H7 (cell line): ENCODE measurements around the gene KNL1. TPM values are rescaled to one million over a fixed set of nuclear protein-coding genes. Genes with fewer than 3 reads are reported as not detected.

Experiments used
- DNase-seq: peaks from one replicate; pipeline ENCODE4 v3.0.0; 2012
- H3K27me3 ChIP-seq: 2 replicates; pipeline ENCODE4 v1.6.0; 2011; ENCODE audit warnings: mild to moderate bottlenecking, low read length; ENCODE audit not compliant: control insufficient read depth, insufficient read depth
- H3K36me3 ChIP-seq: replicated peaks from 2 replicates; pipeline ENCODE4 v1.5.1; 2011; ENCODE audit warnings: low read length; ENCODE audit not compliant: control insufficient read depth, insufficient read depth
- H3K4me3 ChIP-seq: 2 replicates; pipeline ENCODE4 v1.5.1; 2011; ENCODE audit warnings: low read depth, mild to moderate bottlenecking, control low read depth, low read length, moderate library complexity; ENCODE audit not compliant: insufficient read depth
- total RNA-seq: library from RNA; depleted of rRNA; stranded (reverse); fragments of >200 nt; shearing (Covaris generic); gene quantifications from 2 replicates; pipeline ENCODE4 v1.2.3, GENCODE V29; 2014

Gene KNL1
- total RNA-seq, 1 experiment from 2014 or later, result 28.4 TPM

DNA sequence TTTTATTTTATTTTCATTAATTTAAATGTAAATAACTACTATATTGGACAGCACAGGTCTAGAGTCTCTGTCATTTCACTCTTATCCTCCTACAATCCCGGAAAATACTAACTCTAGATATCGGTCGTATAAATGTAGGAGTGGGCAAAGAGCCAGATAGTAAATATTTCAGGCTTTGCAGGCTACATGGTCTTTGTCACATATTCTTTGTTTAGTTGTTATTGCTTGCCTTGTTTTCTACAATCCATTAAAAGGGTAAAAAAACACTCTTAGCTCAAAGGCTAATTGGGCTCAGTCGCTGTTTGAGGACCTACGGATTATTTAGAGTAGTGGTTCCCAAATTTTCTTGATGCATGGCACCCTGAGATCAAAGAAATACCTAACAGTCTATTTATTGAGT lies 1.7 kb downstream of the KNL1 start:
- Histone ChIP-seq H3K27me3 (no peaks in the 10 kb centered on the region), H3K36me3 (no peaks in the 10 kb centered on the region), H3K4me3 (no peak overlapping the region)
- no peak for DNase-seq

DNA sequence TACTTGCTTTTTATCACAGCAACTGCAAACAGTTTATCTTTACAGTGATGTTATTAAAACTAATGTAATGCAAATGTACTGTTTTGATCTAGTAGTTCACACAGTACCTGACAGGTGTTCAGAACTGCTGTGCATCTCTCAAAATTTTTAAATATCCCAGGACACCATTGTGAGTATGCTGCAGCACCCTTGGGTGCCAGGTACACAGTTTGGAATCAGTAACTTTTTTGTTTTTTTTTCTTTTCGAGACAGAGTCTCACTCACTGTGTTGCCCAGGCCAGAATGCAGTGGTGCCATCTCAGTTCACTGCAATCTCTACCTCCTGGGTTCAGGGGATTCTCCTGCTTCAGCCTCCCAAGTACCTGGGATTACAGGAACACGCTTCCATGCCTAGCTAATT lies 3.0 kb downstream of the KNL1 start:
- Histone ChIP-seq H3K36me3 (no peaks in the 10 kb centered on the region), H3K4me3 (no peak overlapping the region), H3K27me3 (no peaks in the 10 kb centered on the region)
- no peak for DNase-seq

DNA sequence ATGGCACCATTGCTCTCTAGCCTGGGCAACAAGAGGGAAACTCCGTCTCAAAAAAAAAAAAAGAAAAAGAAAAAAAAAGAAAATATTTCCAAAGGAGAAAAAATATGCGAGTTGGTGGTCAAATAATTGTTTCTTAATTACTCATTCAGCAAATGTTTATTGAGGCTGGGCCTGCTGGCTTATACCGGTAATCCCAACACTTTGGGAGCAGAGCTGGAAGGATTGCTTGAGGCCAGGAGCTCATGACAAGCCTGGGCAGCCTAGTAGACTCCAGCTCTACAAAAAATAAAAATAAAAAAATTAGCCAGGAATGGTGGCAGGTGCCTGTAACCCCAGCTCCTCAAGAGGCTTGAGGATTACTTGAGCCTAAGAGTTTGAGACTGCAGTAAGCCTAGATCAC lies 4.1 kb downstream of the KNL1 start:
- H3K36me3 ChIP-seq, result no peaks in the 10 kb centered on the region
- H3K4me3 ChIP-seq, result no peak overlapping the region
- DNase-seq, result no peak

DNA sequence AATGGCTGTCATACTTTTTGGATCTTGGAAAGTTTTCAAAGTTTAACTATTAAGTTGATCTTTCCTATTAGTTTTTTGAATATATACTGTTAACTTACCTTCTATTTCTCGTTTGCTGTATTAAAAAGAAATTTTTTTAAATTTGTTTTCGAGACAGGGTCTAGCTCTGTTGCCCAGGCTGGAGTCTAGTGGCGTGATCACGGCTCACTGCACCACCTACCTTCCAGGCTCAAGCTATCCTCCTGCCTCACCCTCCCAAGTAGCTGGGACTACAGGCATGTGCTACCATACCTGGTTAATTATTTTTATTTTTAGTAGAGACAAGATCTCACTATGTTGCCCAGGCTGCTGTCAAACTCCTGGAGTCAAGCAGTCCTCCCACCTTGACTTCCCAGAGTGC lies 4.6 kb downstream of the KNL1 start:
- Histone ChIP-seq H3K4me3 (no peak overlapping the region), H3K27me3 (no peaks in the 10 kb centered on the region), H3K36me3 (no peaks in the 10 kb centered on the region)
- DNase-seq, result no peak

More for the DNA sequence above, 4.1 kb downstream of the KNL1 start:
- H3K27me3 ChIP-seq, result no peaks in the 10 kb centered on the region

DNA sequence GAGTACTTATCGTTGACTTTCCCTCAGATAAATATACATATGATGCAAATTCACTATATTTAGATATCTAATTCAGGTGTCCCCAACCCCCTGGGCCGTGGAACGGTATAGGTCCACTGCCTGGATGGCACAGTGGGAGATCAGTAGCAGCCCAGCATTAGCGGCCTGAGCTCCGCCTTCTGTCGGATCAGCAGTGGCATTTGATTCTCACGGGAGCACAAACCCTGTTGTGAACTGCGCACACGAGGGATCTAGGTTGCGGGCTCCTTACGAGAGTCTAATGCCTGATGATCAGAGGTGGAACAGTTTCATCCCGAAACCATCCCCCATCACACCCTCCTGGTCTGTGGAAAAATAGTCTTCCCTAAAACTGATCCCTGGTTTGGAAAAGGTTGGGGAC lies 6.9 kb downstream of the KNL1 start:
- Histone ChIP-seq H3K27me3 (no peaks in the 10 kb centered on the region), H3K36me3 (no peaks in the 10 kb centered on the region), H3K4me3 (no peak overlapping the region)
- DNase-seq, result no peak

DNA sequence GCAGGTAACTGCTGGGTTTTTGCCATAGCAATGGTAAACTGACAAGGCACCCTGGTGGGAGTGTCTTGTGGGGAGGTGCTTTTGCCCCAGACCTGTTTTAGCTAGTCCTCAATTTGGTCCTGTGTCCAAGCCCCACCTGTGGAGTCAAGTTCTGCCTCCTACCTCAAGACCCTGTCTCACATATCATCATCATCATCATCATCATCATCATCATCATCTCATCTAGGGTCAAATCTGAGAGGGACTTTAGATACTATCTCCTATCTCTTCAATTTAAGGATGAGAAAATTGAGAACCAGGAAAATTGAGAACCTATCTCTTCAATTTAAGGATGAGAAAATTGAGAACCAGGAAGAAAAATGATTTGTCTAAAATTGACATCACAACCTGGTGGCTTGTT lies 9.9 kb downstream of the KNL1 start:
- no peak for DNase-seq
- Histone ChIP-seq H3K36me3 (no peaks in the 10 kb centered on the region), H3K4me3 (no peak overlapping the region), H3K27me3 (no peaks in the 10 kb centered on the region)

DNA sequence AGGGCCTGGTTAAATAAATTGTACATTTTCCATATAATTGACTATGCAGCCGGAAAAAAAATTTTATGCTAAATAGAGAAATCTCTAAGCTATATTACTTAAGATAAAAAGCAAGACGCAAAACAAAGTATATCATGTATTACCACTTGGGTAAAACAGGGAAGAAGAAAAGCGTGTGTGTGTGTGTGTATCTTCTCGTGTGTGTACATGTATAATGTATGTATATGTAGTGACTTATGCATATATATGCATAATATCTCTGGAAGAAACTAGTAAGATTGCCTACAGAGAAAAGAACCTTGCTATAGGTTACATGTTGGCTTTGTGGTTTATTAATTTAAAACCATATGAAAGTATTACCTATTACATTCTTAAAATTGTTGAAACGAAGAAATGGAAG lies 19.0 kb downstream of the KNL1 start:
- H3K36me3 ChIP-seq, result no peaks in the 10 kb centered on the region; the same call in 1 of the 2 replicates
- H3K4me3 ChIP-seq, result no peak overlapping the region
- no peaks in the 10 kb centered on the region for H3K27me3 ChIP-seq
- no peak for DNase-seq

DNA sequence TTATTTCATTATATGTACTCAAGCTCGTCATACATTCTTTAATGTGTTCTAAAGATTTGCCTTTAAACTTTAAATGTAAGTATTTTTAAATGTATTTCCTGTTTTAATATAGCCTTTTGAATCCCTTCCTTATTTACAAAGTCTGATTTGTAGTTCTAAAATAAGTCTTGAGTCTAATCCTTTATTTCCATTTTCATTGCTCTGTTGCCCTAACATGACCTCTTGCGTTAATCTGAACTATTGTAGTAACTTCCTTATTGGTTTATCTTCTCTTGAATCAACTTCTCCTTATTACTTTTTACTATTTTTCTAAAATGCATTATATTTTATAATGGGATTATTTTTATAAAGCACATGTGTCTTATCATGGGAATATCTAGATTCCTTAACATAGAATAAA lies 24.0 kb downstream of the KNL1 start:
- Histone ChIP-seq H3K4me3 (no peak overlapping the region), H3K36me3 (no peaks in the 10 kb centered on the region), H3K27me3 (no peaks in the 10 kb centered on the region)
- DNase-seq, result no peak

DNA sequence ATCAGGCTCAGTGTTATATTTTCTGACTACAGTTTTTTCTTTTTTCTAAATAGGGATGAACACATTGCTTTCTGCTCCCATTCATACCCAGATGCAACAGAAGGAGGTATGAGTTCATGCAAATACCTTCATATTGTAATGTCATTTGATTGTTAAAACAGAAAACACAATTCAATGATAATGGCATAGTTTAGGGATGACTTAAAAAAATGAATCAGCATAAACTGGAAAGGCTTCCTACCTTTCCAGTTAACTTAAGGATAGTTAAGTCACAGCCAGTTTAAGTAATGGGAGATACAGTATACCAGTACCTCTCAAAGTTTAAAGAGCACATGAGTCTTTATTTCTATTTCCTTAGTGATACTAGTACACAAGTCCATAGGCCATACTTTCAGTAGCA lies 24.9 kb downstream of the KNL1 start:
- Histone ChIP-seq H3K27me3 (no peaks in the 10 kb centered on the region), H3K4me3 (no peak overlapping the region), H3K36me3 (no peaks in the 10 kb centered on the region)
- DNase-seq, result no peak

DNA sequence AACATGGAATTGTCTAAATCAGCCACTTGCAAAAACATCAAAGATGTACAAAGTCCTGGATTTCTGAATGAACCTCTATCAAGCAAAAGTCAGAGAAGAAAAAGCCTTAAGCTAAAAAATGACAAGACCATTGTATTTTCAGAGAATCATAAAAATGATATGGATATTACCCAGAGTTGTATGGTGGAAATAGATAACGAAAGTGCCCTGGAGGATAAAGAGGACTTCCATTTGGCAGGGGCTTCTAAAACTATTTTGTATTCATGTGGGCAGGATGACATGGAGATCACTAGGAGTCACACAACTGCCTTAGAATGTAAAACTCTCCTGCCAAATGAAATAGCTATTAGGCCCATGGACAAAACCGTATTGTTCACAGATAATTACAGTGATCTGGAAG lies 29.3 kb downstream of the KNL1 start:
- no peaks in the 10 kb centered on the region for H3K36me3 ChIP-seq
- no peak for DNase-seq
- no peak overlapping the region for H3K4me3 ChIP-seq
- no peaks in the 10 kb centered on the region for H3K27me3 ChIP-seq

DNA sequence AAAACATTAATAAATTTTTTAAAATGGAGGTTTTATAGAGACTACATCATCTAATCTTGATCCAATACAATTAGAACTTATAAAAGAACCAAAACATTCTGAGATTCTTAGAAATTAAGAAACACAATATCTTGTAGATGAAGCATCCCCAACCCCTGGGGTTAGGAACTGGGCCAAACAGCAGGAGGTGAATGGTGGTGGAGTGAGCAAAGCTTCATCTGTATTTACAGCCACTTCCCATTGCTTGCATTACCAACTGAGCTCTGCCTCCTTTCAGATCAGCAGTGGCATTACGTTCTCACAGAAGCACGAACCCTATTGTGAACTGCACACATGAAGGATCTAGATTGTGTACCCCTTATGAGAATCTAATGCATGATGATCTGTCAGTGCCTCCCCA lies 36.3 kb downstream of the KNL1 start:
- Histone ChIP-seq H3K27me3 (no peaks in the 10 kb centered on the region), H3K36me3 (peaks cover 1% of the 10 kb centered on the region), H3K4me3 (no peak overlapping the region)
- DNase-seq, result no peak

DNA sequence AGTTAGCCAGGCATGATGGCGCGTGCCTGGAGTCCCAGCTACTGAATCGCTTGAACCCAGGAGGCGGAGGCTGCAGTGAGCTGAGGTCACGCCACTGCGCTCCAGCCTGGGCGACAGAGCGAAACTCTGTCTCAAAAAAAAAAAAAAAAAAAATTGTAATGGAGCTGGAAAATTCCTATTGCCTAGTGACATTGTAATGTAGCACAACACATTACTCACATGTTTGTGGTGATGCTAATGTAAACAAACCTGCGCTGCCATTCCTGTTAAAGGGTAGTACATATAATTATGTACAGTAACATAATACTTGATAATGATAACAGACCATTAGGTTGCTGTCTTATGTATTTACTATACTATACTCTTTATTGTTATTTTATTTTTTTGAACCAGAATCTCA lies 39.1 kb downstream of the KNL1 start:
- no peaks in the 10 kb centered on the region for H3K27me3 ChIP-seq
- H3K4me3 ChIP-seq, result no peak overlapping the region
- no peak for DNase-seq
- peaks cover 1% of the 10 kb centered on the region for H3K36me3 ChIP-seq

DNA sequence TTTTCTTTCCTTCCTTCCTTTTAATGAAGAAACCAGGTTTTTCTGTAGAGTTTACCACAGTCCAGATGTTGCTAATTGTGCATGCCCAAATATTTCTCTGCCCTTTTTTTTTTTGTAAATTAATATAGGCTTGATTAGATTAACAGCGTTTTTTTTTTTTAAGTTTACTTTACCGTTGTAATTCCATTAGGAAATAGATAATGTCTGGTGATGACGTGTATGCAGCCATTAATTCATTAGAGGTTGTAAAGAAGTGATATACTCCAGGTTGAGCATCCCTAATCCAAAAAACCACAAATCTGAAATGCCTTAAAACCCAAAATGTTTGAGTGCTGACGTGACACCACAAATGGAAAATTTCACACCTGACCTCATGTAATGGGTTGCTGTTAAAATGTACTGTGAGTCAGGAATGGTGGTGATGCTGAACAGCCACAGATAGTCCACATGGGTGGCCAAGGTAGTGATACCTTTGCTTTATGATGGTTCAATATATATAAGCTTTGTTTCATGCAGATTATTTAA lies 43.2 kb downstream of the KNL1 start:
- no peak for DNase-seq
- Histone ChIP-seq H3K4me3 (no peak overlapping the region), H3K36me3 (no peaks in the 10 kb centered on the region; the same call in 1 of the 2 replicates), H3K27me3 (no peaks in the 10 kb centered on the region)

DNA sequence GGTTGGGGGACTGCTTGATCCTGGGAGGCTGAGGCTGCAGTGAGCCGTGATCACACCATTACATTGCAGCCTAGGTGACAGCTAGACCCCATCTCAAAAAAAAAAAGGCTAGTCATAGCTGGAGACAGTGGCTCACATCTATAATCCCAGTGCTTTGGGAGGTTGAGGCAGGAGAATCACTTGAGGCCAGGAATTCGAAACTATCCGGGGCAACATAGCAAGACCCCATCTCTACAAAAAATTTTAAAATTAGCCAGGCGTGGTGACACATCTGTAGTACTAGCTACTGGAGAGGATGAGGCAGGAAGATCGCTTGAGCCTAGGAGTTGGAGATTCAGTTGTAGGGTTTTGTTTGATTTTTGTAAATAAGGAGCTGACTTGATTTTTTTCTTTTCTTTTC lies 45.6 kb downstream of the KNL1 start:
- DNase-seq, result no peak
- Histone ChIP-seq H3K4me3 (no peak overlapping the region), H3K36me3 (no peaks in the 10 kb centered on the region; the same call in 1 of the 2 replicates), H3K27me3 (no peaks in the 10 kb centered on the region)

DNA sequence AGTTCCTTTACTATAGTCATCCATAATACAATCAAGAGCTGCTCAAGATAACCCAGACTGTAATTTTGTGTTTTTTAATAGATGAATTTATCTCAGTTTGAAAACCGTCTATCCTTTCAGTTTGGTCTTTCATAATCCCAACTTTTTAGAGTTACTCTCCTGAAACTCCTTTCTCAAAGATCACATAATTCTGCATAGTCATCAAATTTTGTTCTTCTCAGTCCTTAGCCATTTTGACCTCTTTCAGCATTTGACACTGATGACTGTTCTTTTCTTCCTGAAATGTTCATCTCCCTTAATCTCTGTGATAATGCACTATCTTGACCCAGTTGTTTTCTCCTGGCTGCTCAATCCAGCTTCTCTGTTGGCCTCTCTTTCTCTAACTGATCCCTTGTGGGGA lies 53.5 kb downstream of the KNL1 start:
- no peaks in the 10 kb centered on the region for H3K27me3 ChIP-seq
- peaks cover 2% of the 10 kb centered on the region for H3K36me3 ChIP-seq
- no peak for DNase-seq
- no peak overlapping the region for H3K4me3 ChIP-seq

DNA sequence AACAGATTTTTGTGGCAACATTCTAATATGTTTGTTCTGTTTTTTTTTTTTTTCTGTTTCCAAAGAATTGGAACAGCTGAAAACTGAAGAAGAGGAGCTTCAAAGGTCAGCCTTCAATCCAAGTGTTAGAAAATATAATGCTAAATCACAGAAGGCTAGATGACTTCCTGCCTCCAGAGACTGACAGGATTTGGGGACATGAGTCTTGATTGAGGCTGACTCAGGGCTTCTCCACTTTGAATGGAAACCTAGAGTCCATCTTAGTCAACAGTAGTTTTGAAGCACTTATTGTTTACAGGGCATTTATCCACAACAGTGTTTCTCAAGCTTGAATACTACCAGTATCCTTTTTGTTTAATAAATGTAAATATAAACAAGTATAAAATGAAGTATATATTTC lies 56.4 kb downstream of the KNL1 start:
- H3K36me3 ChIP-seq, result peaks cover 3% of the 10 kb centered on the region
- no peaks in the 10 kb centered on the region for H3K27me3 ChIP-seq
- H3K4me3 ChIP-seq, result no peak overlapping the region
- no peak for DNase-seq
